Subcutaneous abdominal adipose tissue (tissue), 5 donors: ENCODE results near the gene LRIT3.
"Not testable (repeated sequence)": the region's sequence is repeated elsewhere in the genome, so short reads cannot be mapped to it uniquely, and the experiment has no call there.

ENCODE experiments used
- H3K27ac ChIP-seq: one replicate; pipeline ENCODE4 v1.7.0; 2013; ENCODE audit warnings: low read depth, mild to moderate bottlenecking, inconsistent platforms, low read length, moderate library complexity
- H3K27me3 ChIP-seq, 5 donors: one replicate each; pipeline ENCODE4 v1.7.0; 2013; ENCODE audit warnings: low read length in 5 of 5, inconsistent platforms in 1 of 5; ENCODE audit not compliant: control insufficient read depth in 5 of 5, insufficient read depth in 4 of 5
- H3K36me3 ChIP-seq, 5 donors: one replicate each; pipeline ENCODE4 v1.7.0; 2013; ENCODE audit warnings: low read length in 5 of 5; ENCODE audit not compliant: control insufficient read depth in 5 of 5, insufficient read depth in 5 of 5
- H3K4me1 ChIP-seq, 5 donors: one replicate each; pipeline ENCODE4 v1.7.0; 2013; ENCODE audit warnings: low read length in 5 of 5, mild to moderate bottlenecking in 3 of 5, moderate library complexity in 1 of 5; ENCODE audit not compliant: control insufficient read depth in 5 of 5, insufficient read depth in 5 of 5
- H3K4me3 ChIP-seq, 5 donors: one replicate each; pipeline ENCODE4 v1.7.0; 2013; ENCODE audit warnings: low read length in 5 of 5, low read depth in 1 of 5
- H3K9ac ChIP-seq, 5 donors: one replicate each; pipeline ENCODE4 v1.7.0; 2013; ENCODE audit warnings: low read length in 5 of 5, mild to moderate bottlenecking in 4 of 5, moderate library complexity in 3 of 5
- H3K9me3 ChIP-seq, 5 donors: one replicate each; pipeline ENCODE4 v1.7.0; 2013; ENCODE audit warnings: low read length in 5 of 5; ENCODE audit not compliant: control insufficient read depth in 5 of 5
- donor health status: healthy.
- donor health status: healthy.
- donor health status: healthy.
- donor health status: healthy.
- donor health status: healthy.

Gene LRIT3

GRCh38 chr4:109848501-109848900 lies 594 bp downstream of the LRIT3 start:
- no peak overlapping the region for H3K27ac ChIP-seq
- no peaks in the 10 kb centered on the region for H3K27me3 ChIP-seq
- H3K9me3 ChIP-seq: no peaks in the 10 kb centered on the region
- H3K9ac ChIP-seq: no peak overlapping the region
- H3K36me3 ChIP-seq: no peaks in the 10 kb centered on the region
- no peaks in the 10 kb centered on the region for H3K4me1 ChIP-seq
- no peak overlapping the region for H3K4me3 ChIP-seq

GRCh38 chr4:109850601-109851000 lies 2.7 kb downstream of the LRIT3 start:
- no peaks in the 10 kb centered on the region for H3K9me3 ChIP-seq
- no peaks in the 10 kb centered on the region for H3K4me1 ChIP-seq
- no peak overlapping the region for H3K9ac ChIP-seq
- H3K27me3 ChIP-seq: no peaks in the 10 kb centered on the region
- no peak overlapping the region for H3K4me3 ChIP-seq
- H3K27ac ChIP-seq: no peak overlapping the region
- no peaks in the 10 kb centered on the region for H3K36me3 ChIP-seq

- not testable (repeated sequence) for H3K4me3 ChIP-seq, H3K36me3 ChIP-seq, H3K27me3 ChIP-seq, H3K9ac ChIP-seq, H3K27ac ChIP-seq, H3K4me1 ChIP-seq
- H3K9me3 ChIP-seq: peaks cover 0 to 11% (median 4%) of the 10 kb centered on the region in 5 donors
Observed at GRCh38 chr4:109859426-109860300, 11.8 kb downstream of the LRIT3 start.

GRCh38 chr4:109861271-109861670 lies 13.4 kb downstream of the LRIT3 start:
- Histone ChIP-seq H3K9ac (no peak overlapping the region), H3K4me3 (no peak overlapping the region), H3K4me1 (no peaks in the 10 kb centered on the region), H3K27me3 (no peaks in the 10 kb centered on the region), H3K36me3 (no peaks in the 10 kb centered on the region), H3K27ac (no peak overlapping the region), H3K9me3 (peaks cover 0 to 11% (median 4%) of the 10 kb centered on the region in 5 donors)

DNA sequence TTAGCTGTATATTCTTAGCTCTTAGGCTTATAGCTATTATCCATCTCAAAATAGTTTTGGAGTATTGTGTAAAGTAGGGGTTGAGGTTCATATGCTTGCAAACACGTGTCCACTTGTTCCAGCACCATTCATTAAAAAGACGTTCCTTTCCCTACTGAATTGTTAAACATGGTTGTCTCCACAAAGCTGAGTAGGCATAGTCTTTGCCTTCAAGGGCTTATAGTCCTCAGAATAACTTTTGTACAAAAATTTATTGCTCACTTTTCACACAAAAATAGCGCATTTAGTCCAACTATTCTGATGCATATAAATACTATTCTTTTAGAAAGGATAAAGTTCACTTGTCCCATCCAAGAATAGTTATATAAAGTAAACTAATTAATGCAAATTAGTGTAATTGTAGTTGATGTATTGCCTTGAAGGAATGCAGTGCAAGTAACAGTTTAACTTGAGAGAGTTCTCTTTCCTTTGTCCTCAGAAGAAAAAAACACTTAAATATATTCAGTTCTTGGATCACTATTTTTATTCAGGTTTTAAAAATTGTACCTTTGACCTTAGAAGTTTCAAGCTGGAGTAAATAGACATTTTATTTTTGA lies 14.1 kb downstream of the LRIT3 start:
- Histone ChIP-seq H3K36me3 (no peaks in the 10 kb centered on the region), H3K27me3 (no peaks in the 10 kb centered on the region), H3K9me3 (peaks cover 0 to 11% (median 4%) of the 10 kb centered on the region in 5 donors), H3K4me3 (no peak overlapping the region), H3K27ac (no peak overlapping the region), H3K9ac (no peak overlapping the region), H3K4me1 (no peaks in the 10 kb centered on the region)

GRCh38 chr4:109864134-109864533 lies 16.2 kb downstream of the LRIT3 start:
- no peak overlapping the region for H3K4me3 ChIP-seq
- H3K9me3 ChIP-seq: peaks cover 0 to 11% (median 4%) of the 10 kb centered on the region in 5 donors
- H3K4me1 ChIP-seq: no peaks in the 10 kb centered on the region
- H3K27ac ChIP-seq: no peak overlapping the region
- no peaks in the 10 kb centered on the region for H3K27me3 ChIP-seq
- no peaks in the 10 kb centered on the region for H3K36me3 ChIP-seq
- no peak overlapping the region for H3K9ac ChIP-seq

GRCh38 chr4:109870061-109870460 lies 22.2 kb downstream of the LRIT3 start:
- no peaks in the 10 kb centered on the region for H3K4me1 ChIP-seq
- peaks cover 0 to 8% (median 0%) of the 10 kb centered on the region in 5 donors for H3K36me3 ChIP-seq
- no peaks in the 10 kb centered on the region for H3K9me3 ChIP-seq
- no peak overlapping the region for H3K27ac ChIP-seq
- H3K9ac ChIP-seq: no peak overlapping the region
- H3K27me3 ChIP-seq: no peaks in the 10 kb centered on the region
- no peak overlapping the region for H3K4me3 ChIP-seq

DNA sequence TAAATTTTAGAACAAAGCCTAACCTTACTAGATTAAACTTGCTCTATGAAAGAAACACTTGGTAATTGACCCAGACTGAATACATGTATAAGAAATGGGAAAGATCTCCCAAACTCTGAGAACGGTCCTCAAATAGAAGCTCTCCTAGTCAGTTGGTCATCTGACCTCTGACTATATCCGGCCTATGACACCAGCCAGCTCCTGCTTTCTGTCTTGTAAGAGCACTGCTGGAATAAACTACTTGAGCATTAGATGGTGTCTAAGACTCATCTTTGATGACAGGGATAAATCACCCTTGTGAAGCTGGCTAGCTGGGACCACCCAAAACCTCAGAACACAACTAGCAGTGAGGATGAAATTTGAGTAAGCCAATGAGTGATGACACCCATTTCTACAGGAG lies 24.2 kb downstream of the LRIT3 start:
- no peak overlapping the region for H3K27ac ChIP-seq
- H3K27me3 ChIP-seq: no peaks in the 10 kb centered on the region
- H3K4me3 ChIP-seq: no peak overlapping the region
- no peaks in the 10 kb centered on the region for H3K9me3 ChIP-seq
- H3K4me1 ChIP-seq: no peaks in the 10 kb centered on the region
- no peak overlapping the region for H3K9ac ChIP-seq
- peaks cover 0 to 8% (median 0%) of the 10 kb centered on the region in 5 donors for H3K36me3 ChIP-seq

DNA sequence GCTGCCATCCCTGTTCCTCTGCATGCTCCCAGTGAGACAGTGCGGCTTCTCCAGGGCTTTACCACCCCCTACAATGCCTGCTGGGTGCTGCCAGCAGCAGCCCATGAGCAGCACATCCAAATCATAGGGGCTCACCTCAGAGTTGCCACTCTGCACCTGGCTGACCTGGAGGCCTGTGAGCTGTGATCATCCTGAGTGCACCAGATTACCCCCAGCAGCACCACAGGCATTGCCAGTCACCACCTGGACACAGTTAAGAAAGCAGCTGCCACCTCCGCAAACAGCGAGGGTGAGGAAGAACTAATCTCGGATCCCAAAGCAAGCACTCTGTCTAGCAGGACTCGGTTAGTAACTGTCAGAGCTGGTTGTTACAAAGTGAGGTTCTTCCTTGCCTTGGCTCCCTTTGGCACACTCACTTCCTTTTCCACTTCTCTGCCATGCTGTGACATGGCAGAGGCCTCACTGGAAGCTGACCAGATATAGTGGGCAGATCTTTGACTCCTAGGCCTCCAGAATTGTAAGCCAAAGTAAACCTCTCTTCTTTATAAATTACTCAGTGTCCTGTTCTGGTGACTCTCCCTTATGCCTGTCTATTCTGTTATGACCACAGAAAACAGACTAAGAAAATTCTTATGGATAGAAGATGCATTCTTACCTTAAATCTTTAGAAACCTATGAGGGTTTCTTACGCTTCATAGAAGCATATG lies 25.2 kb downstream of the LRIT3 start:
- Histone ChIP-seq H3K27me3 (no peaks in the 10 kb centered on the region), H3K4me1 (no peaks in the 10 kb centered on the region), H3K9ac (no peak overlapping the region), H3K27ac (no peak overlapping the region), H3K4me3 (no peak overlapping the region), H3K36me3 (peaks cover 0 to 8% (median 0%) of the 10 kb centered on the region in 5 donors), H3K9me3 (no peaks in the 10 kb centered on the region)
